H9 (cell line): Measurements from ENCODE around the gene ATP11B. TPM values are rescaled to one million over a fixed set of nuclear protein-coding genes. Genes with fewer than 3 reads are reported as not detected.

ENCODE experiments used
- DNase-seq: peaks from one replicate; pipeline ENCODE4 v3.0.0-alpha.2; 2017
- H2AFZ ChIP-seq: one replicate; pipeline ENCODE4 v1.6.1; 2013; ENCODE audit warnings: mild to moderate bottlenecking, low read length, control low read depth, moderate library complexity
- H2AK5ac ChIP-seq: 2 replicates; pipeline ENCODE4 v1.6.1; 2013; ENCODE audit warnings: low read length, control low read depth, mixed read lengths; ENCODE audit not compliant: insufficient read length
- H2BK120ac ChIP-seq: one replicate; pipeline ENCODE4 v1.6.1; 2013; ENCODE audit warnings: low read depth, mild to moderate bottlenecking, low read length, control low read depth, inconsistent platforms; ENCODE audit not compliant: poor library complexity, severe bottlenecking
- H2BK12ac ChIP-seq: 2 replicates; pipeline ENCODE4 v1.6.1; 2013; ENCODE audit warnings: low read length, control low read depth, mixed read lengths, low read depth; ENCODE audit not compliant: insufficient read length
- H2BK15ac ChIP-seq: 2 replicates; pipeline ENCODE4 v1.6.1; 2013; ENCODE audit warnings: low read depth, low read length, control low read depth
- H2BK20ac ChIP-seq: one replicate; pipeline ENCODE4 v1.6.1; 2013; ENCODE audit warnings: low read depth, mild to moderate bottlenecking, low read length, control low read depth, inconsistent platforms; ENCODE audit not compliant: poor library complexity, severe bottlenecking
- H2BK5ac ChIP-seq: 2 replicates; pipeline ENCODE4 v1.6.1; 2013; ENCODE audit warnings: low read length, control low read depth, mixed read lengths; ENCODE audit not compliant: insufficient read length
- H3K14ac ChIP-seq: 2 replicates; pipeline ENCODE4 v1.6.1; 2013; ENCODE audit warnings: low read length, control low read depth; ENCODE audit not compliant: insufficient read depth
- H3K18ac ChIP-seq: 2 replicates; pipeline ENCODE4 v1.6.1; 2013; ENCODE audit warnings: low read depth, mild to moderate bottlenecking, mixed read lengths, low read length, control low read depth; ENCODE audit not compliant: insufficient read length
- H3K23ac ChIP-seq: 2 replicates; pipeline ENCODE4 v1.6.1; 2013; ENCODE audit warnings: low read length, control low read depth, mixed read lengths, low read depth; ENCODE audit not compliant: insufficient read length
- H3K23me2 ChIP-seq: 2 replicates; pipeline ENCODE4 v1.6.1; 2013; ENCODE audit warnings: low read depth, mild to moderate bottlenecking, mixed read lengths, low read length, control low read depth; ENCODE audit not compliant: insufficient read length, poor library complexity, severe bottlenecking
- H3K27ac ChIP-seq: 2 replicates; pipeline ENCODE4 v1.5.1; 2013; ENCODE audit warnings: low read length, control low read depth, mixed read lengths, low read depth; ENCODE audit not compliant: insufficient read length
- H3K27me3 ChIP-seq: 2 replicates; pipeline ENCODE4 v1.6.1; 2013; ENCODE audit warnings: low read length, control low read depth, inconsistent platforms; ENCODE audit not compliant: insufficient read depth
- H3K4ac ChIP-seq: 2 replicates; pipeline ENCODE4 v1.6.1; 2013; ENCODE audit warnings: low read depth, mild to moderate bottlenecking, control low read depth, inconsistent platforms, low read length, moderate library complexity
- H3K4me1 ChIP-seq: 2 replicates; pipeline ENCODE4 v1.6.1; 2013; ENCODE audit warnings: low read length, control low read depth, inconsistent platforms; ENCODE audit not compliant: insufficient read depth
- H3K4me2 ChIP-seq: 2 replicates; pipeline ENCODE4 v1.6.1; 2013; ENCODE audit warnings: low read length, control low read depth, mixed read lengths; ENCODE audit not compliant: insufficient read length, insufficient read depth
- H3K56ac ChIP-seq: 2 replicates; pipeline ENCODE4 v1.6.1; 2013; ENCODE audit warnings: low read depth, mild to moderate bottlenecking, mixed read lengths, low read length, control low read depth; ENCODE audit not compliant: insufficient read length
- H3K79me1 ChIP-seq: 2 replicates; pipeline ENCODE4 v1.6.1; 2013; ENCODE audit warnings: low read depth, mild to moderate bottlenecking, moderate library complexity, low read length, control low read depth, inconsistent platforms; ENCODE audit not compliant: insufficient read depth, poor library complexity, severe bottlenecking
- H3K79me2 ChIP-seq: 2 replicates; pipeline ENCODE4 v1.6.1; 2013; ENCODE audit warnings: low read length, control low read depth, inconsistent platforms; ENCODE audit not compliant: insufficient read depth
- H3K9ac ChIP-seq: 2 replicates; pipeline ENCODE4 v1.6.1; 2013; ENCODE audit warnings: low read length, control low read depth, mixed read lengths; ENCODE audit not compliant: insufficient read length; ENCODE audit errors: extremely low read depth
- H3K9me3 ChIP-seq: one replicate; pipeline ENCODE4 v1.6.1; 2013; ENCODE audit warnings: low read depth, low read length, inconsistent platforms; ENCODE audit not compliant: control insufficient read depth
- H3T11ph ChIP-seq: one replicate; pipeline ENCODE4 v1.6.1; 2013; ENCODE audit warnings: mild to moderate bottlenecking, low read length, control low read depth, inconsistent platforms
- H4K20me1 ChIP-seq: one replicate; pipeline ENCODE4 v1.6.1; 2013; ENCODE audit not compliant: control insufficient read depth, insufficient read length, insufficient read depth
- H4K5ac ChIP-seq: 2 replicates; pipeline ENCODE4 v1.6.1; 2013; ENCODE audit warnings: low read depth, mild to moderate bottlenecking, mixed read lengths, low read length, control low read depth; ENCODE audit not compliant: insufficient read length
- H4K8ac ChIP-seq: replicated peaks from 2 replicates; pipeline ENCODE4 v1.6.1; 2013; ENCODE audit warnings: low read length, control low read depth, mixed read lengths, low read depth; ENCODE audit not compliant: insufficient read length
- H4K91ac ChIP-seq: 2 replicates; pipeline ENCODE4 v1.6.1; 2013; ENCODE audit warnings: low read depth, mild to moderate bottlenecking, moderate library complexity, mixed read lengths, low read length, control low read depth; ENCODE audit not compliant: insufficient read length
- H3K27ac Mint-ChIP-seq, 3 experiments: 2 replicates in 2 of 3; 3 replicates in 1 of 3; pipeline ENCODE4 v1.8.0; 2020 to 2021; ENCODE audit warnings: mixed read lengths in 3 of 3, mild to moderate bottlenecking in 1 of 3, moderate library complexity in 1 of 3
- H3K27me3 Mint-ChIP-seq: 2 replicates; pipeline ENCODE4 v1.8.0; 2021; ENCODE audit warnings: low read depth, mild to moderate bottlenecking, moderate library complexity, mixed read lengths
- H3K36me3 Mint-ChIP-seq, 3 experiments: 2 replicates in 2 of 3; 3 replicates in 1 of 3; pipeline ENCODE4 v1.8.0; 2020 to 2021; ENCODE audit warnings: low read depth in 3 of 3, mixed read lengths in 3 of 3; ENCODE audit not compliant: insufficient read depth in 1 of 3
- H3K4me1 Mint-ChIP-seq, 2 experiments: 2 replicates each; pipeline ENCODE4 v1.8.0; 2020; ENCODE audit warnings: mixed read lengths in 2 of 2
- H3K4me3 Mint-ChIP-seq, 2 experiments: 2 replicates in 1 of 2; 3 replicates in 1 of 2; pipeline ENCODE4 v1.8.0; 2020 to 2021; ENCODE audit warnings: mild to moderate bottlenecking in 2 of 2, mixed read lengths in 2 of 2, moderate library complexity in 1 of 2
- H3K9me3 Mint-ChIP-seq, 2 experiments: 2 replicates in 1 of 2; 3 replicates in 1 of 2; pipeline ENCODE4 v1.8.0; 2020; ENCODE audit warnings: mild to moderate bottlenecking in 2 of 2, mixed read lengths in 2 of 2, moderate library complexity in 1 of 2
- total RNA-seq: library from RNA; stranded (reverse); gene quantifications from 2 replicates; pipeline ENCODE4 v1.2.1, GENCODE V29; 2021
- TF ChIP-seq, protein P1 (sequence below): fragments of 200-600 bp; sonication (generic); conservative IDR thresholded peaks from 3 replicates; pipeline ENCODE4 v1.8.0; 2021; ENCODE audit warnings: antibody characterized with exemption, mild to moderate bottlenecking

ATP11B gene
- total RNA-seq, 1 experiment from 2014 or later: 30.0 TPM

DNA sequence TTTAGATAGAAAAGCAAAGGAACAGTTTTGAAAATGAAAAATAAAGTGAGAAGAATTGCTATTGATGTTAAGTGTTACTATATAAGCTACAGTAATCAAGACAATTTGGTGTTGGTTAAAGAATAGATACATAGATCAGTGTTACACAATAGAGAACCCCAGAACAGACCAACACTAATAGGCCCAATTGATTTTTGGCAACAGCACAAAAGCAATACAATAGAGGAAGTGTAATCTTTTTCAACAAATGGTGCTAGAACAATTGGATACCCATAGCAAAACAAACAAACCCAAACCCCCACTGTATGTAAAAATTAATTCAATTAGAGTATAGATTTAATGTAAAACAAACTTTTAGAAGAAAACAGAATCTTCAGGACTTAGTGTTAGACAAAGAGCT is 61.8 kb downstream of the ATP11B start:
- Mint-ChIP-seq H3K27me3 (no peaks in the 10 kb centered on the region), H3K4me3 (no peak overlapping the region), H3K4me1 (no peaks in the 10 kb centered on the region), H3K27ac (no peak overlapping the region), H3K36me3 (peaks cover 0 to 13% (median 0%) of the 10 kb centered on the region in 3 experiments; a peak in 3 of 7 replicates), H3K9me3 (no peaks in the 10 kb centered on the region)
- Histone ChIP-seq H3K4me2 (no peak overlapping the region), H3K23me2 (no peaks in the 10 kb centered on the region), H3K56ac (no peak overlapping the region), H3K14ac (no peak overlapping the region), H3K18ac (no peak overlapping the region), H4K20me1 (no peaks in the 10 kb centered on the region), H2BK20ac (no peak overlapping the region), H2BK15ac (no peak overlapping the region), H2BK5ac (no peak overlapping the region), H3T11ph (no peak overlapping the region), H3K27ac (no peak overlapping the region), H3K4me1 (no peaks in the 10 kb centered on the region), H4K91ac (no peak overlapping the region), H3K9me3 (no peaks in the 10 kb centered on the region), H3K23ac (no peak overlapping the region), H2AFZ (no peak overlapping the region), H3K27me3 (no peaks in the 10 kb centered on the region), H3K79me1 (no peaks in the 10 kb centered on the region), H3K79me2 (no peaks in the 10 kb centered on the region), H4K5ac (no peak overlapping the region), H3K4ac (no peak overlapping the region), H2AK5ac (no peak overlapping the region), H4K8ac (no peak overlapping the region), H2BK12ac (no peak overlapping the region), H2BK120ac (no peak overlapping the region), H3K9ac (no peak overlapping the region)
- TF ChIP-seq, protein P1, sequence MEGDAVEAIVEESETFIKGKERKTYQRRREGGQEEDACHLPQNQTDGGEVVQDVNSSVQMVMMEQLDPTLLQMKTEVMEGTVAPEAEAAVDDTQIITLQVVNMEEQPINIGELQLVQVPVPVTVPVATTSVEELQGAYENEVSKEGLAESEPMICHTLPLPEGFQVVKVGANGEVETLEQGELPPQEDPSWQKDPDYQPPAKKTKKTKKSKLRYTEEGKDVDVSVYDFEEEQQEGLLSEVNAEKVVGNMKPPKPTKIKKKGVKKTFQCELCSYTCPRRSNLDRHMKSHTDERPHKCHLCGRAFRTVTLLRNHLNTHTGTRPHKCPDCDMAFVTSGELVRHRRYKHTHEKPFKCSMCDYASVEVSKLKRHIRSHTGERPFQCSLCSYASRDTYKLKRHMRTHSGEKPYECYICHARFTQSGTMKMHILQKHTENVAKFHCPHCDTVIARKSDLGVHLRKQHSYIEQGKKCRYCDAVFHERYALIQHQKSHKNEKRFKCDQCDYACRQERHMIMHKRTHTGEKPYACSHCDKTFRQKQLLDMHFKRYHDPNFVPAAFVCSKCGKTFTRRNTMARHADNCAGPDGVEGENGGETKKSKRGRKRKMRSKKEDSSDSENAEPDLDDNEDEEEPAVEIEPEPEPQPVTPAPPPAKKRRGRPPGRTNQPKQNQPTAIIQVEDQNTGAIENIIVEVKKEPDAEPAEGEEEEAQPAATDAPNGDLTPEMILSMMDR: no peak
- no peak for DNase-seq
